Measurements from ENCODE around the gene KDM4C. TPM values are rescaled to one million over a fixed set of nuclear protein-coding genes. Genes with fewer than 3 reads are reported as not detected.

The KDM4C gene
- total and polyA plus RNA-seq, 2 donors (not counting 1 experiment from before 2014, with no cell fraction given) = 13.0 to 39.0 TPM

DNA sequence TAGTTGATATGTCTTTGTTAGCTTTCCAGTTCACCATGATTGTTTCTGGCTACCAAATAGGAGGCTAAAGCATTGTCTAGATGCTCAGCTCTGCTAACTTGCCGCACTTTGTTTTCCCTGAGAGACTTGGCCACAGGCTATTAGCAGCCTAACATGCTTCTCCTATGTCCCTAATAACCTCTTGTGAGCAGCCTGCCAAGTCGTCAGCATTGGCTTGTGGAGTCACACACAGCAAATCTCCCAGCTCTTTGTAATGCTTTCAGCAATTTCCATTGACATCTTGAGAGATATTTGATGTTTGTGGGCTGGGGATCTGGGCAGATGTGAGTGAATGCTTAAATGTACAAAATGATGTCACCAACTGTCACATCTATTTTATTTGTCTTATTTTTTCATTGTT lies 346.9 kb downstream of the KDM4C start:
- H3K79me2 ChIP-seq (ENCODE audit: control insufficient read depth, insufficient read depth, low read length) = no peaks in the 10 kb centered on the region
- TF ChIP-seq EZH2 (IDR thresholded peaks at IDR 0.05; ENCODE audit: low read length, missing control alignments) = no peak
- H3K4me1 ChIP-seq (ENCODE audit: control insufficient read depth, extremely low read depth, insufficient read depth, low read length) = no peaks in the 10 kb centered on the region
- no peak overlapping the region for H2AFZ ChIP-seq (ENCODE audit: low read length)
- H3K9ac ChIP-seq (ENCODE audit: insufficient read depth, low read length) = no peak overlapping the region
- no peaks in the 10 kb centered on the region for H3K27me3 ChIP-seq (ENCODE audit: control insufficient read depth, insufficient read depth, low read length)
- no peaks in the 10 kb centered on the region for H4K20me1 ChIP-seq (ENCODE audit: control insufficient read depth, extremely low read depth, insufficient read depth, low read length)
- H3K4me3 ChIP-seq (replicated peaks in 1 of 4; ENCODE audit: control extremely low read depth in 1 of 4, insufficient read depth in 1 of 4, low read depth in 3 of 4, low read length in 4 of 4) = no peak overlapping the region
- no peak overlapping the region for H3K4me2 ChIP-seq (ENCODE audit: extremely low read depth, insufficient read depth, low read length)
- no peaks in the 10 kb centered on the region for H3K9me3 ChIP-seq (ENCODE audit: control insufficient read depth, insufficient read depth, low read depth, low read length)
- DNase-seq (ENCODE audit: low read depth in 2 of 2) = no peak
- H3K36me3 ChIP-seq (ENCODE audit: control insufficient read depth, insufficient read depth, low read length) = no peaks in the 10 kb centered on the region
- H3K27ac ChIP-seq (ENCODE audit: insufficient read depth, low read length) = no peak overlapping the region

DNA sequence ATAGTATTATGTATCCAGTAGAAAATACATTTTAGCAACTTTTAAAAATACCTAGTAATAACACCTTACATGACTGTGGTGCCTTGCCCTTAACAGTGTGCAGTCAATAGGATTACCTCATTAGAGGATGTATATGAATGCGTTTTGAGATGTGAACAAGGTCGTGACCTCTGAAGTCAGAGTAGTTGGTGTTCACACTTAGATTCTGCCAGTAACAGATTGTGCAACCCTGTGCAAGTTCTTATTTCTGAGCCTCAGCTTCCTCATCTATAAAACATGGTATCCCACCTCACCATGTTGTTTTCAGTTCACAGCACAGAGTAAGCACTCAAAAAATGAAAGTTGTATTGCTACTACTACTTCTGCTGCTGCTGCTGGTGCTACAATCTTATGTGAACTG lies 347.3 kb downstream of the KDM4C start:
- Histone ChIP-seq H3K4me1 (ENCODE audit: control insufficient read depth, extremely low read depth, insufficient read depth, low read length) (no peaks in the 10 kb centered on the region), H3K27ac (ENCODE audit: insufficient read depth, low read length) (no peak overlapping the region), H3K4me2 (ENCODE audit: extremely low read depth, insufficient read depth, low read length) (no peak overlapping the region), H3K4me3 (replicated peaks in 1 of 4; ENCODE audit: control extremely low read depth in 1 of 4, insufficient read depth in 1 of 4, low read depth in 3 of 4, low read length in 4 of 4) (no peak overlapping the region), H3K9me3 (ENCODE audit: control insufficient read depth, insufficient read depth, low read depth, low read length) (no peaks in the 10 kb centered on the region), H3K36me3 (ENCODE audit: control insufficient read depth, insufficient read depth, low read length) (no peaks in the 10 kb centered on the region), H3K9ac (ENCODE audit: insufficient read depth, low read length) (no peak overlapping the region), H4K20me1 (ENCODE audit: control insufficient read depth, extremely low read depth, insufficient read depth, low read length) (no peaks in the 10 kb centered on the region), H3K79me2 (ENCODE audit: control insufficient read depth, insufficient read depth, low read length) (no peaks in the 10 kb centered on the region), H3K27me3 (ENCODE audit: control insufficient read depth, insufficient read depth, low read length) (no peaks in the 10 kb centered on the region), H2AFZ (ENCODE audit: low read length) (no peak overlapping the region)
- no peak for TF ChIP-seq EZH2 (IDR thresholded peaks at IDR 0.05; ENCODE audit: low read length, missing control alignments)
- TF ChIP-seq, protein P1, sequence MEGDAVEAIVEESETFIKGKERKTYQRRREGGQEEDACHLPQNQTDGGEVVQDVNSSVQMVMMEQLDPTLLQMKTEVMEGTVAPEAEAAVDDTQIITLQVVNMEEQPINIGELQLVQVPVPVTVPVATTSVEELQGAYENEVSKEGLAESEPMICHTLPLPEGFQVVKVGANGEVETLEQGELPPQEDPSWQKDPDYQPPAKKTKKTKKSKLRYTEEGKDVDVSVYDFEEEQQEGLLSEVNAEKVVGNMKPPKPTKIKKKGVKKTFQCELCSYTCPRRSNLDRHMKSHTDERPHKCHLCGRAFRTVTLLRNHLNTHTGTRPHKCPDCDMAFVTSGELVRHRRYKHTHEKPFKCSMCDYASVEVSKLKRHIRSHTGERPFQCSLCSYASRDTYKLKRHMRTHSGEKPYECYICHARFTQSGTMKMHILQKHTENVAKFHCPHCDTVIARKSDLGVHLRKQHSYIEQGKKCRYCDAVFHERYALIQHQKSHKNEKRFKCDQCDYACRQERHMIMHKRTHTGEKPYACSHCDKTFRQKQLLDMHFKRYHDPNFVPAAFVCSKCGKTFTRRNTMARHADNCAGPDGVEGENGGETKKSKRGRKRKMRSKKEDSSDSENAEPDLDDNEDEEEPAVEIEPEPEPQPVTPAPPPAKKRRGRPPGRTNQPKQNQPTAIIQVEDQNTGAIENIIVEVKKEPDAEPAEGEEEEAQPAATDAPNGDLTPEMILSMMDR (conservative IDR thresholded peaks at IDR 0.05 in 1 of 2, IDR thresholded peaks at IDR 0.05 in 1 of 2; ENCODE audit: low read depth in 1 of 2, low read length in 2 of 2) = no peak
- DNase-seq (ENCODE audit: low read depth in 2 of 2) = no peak

DNA sequence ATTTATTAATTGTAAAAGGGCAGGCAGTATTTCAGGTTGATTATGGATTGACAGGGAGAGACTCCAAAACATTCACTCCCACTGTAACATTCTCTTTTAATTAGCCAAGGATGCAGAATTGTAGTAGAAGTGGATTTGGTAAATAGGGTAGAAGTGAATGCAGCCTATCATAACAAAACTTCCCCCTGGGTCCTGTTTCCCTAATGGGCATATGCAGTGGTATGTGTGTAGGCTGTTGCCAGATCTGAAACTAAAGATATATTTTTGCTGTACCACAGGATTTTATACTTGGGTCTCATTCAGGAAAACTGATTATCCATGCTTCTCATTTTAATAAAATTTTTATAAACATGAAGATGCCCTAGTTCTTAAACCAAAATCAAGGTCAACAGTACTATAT lies 351.2 kb downstream of the KDM4C start:
- Histone ChIP-seq H3K27ac (ENCODE audit: insufficient read depth, low read length) (no peak overlapping the region), H2AFZ (ENCODE audit: low read length) (no peak overlapping the region), H3K27me3 (ENCODE audit: control insufficient read depth, insufficient read depth, low read length) (no peaks in the 10 kb centered on the region), H3K9me3 (ENCODE audit: control insufficient read depth, insufficient read depth, low read depth, low read length) (no peaks in the 10 kb centered on the region), H3K9ac (ENCODE audit: insufficient read depth, low read length) (no peak overlapping the region), H3K4me3 (replicated peaks in 1 of 4; ENCODE audit: control extremely low read depth in 1 of 4, insufficient read depth in 1 of 4, low read depth in 3 of 4, low read length in 4 of 4) (no peak overlapping the region), H3K4me1 (ENCODE audit: control insufficient read depth, extremely low read depth, insufficient read depth, low read length) (no peaks in the 10 kb centered on the region), H4K20me1 (ENCODE audit: control insufficient read depth, extremely low read depth, insufficient read depth, low read length) (no peaks in the 10 kb centered on the region), H3K4me2 (ENCODE audit: extremely low read depth, insufficient read depth, low read length) (no peak overlapping the region), H3K36me3 (ENCODE audit: control insufficient read depth, insufficient read depth, low read length) (no peaks in the 10 kb centered on the region), H3K79me2 (ENCODE audit: control insufficient read depth, insufficient read depth, low read length) (no peaks in the 10 kb centered on the region)
- TF ChIP-seq, protein P1 (conservative IDR thresholded peaks at IDR 0.05 in 1 of 2, IDR thresholded peaks at IDR 0.05 in 1 of 2; ENCODE audit: low read depth in 1 of 2, low read length in 2 of 2) = no peak
- TF ChIP-seq EZH2 (IDR thresholded peaks at IDR 0.05; ENCODE audit: low read length, missing control alignments) = no peak
- no peak for DNase-seq (ENCODE audit: low read depth in 2 of 2)
